DOHH2 (cell line): ENCODE data around the gene SYK.
A peak's percentile ranks its signal among the peaks of the same experiment; 100 is the strongest.

Experiments used
- H3F3A ChIP-seq: fragments of 200-600 bp; sonication (generic), shearing (Covaris generic); 2 replicates; pipeline ENCODE4 v1.6.0; 2016; ENCODE audit warnings: antibody characterized with exemption, mild to moderate bottlenecking; ENCODE audit not compliant: control insufficient read depth, insufficient read depth
- H3K27ac ChIP-seq: fragments of 200-600 bp; sonication (generic); 2 replicates; pipeline ENCODE4 v1.5.1; 2014; ENCODE audit warnings: low read depth, mild to moderate bottlenecking, low read length, moderate library complexity
- H3K27me3 ChIP-seq: fragments of 200-600 bp; sonication (generic); 2 replicates; pipeline ENCODE4 v1.6.1; 2014; ENCODE audit warnings: mild to moderate bottlenecking, low read length, mixed read lengths; ENCODE audit not compliant: control insufficient read depth
- H3K36me3 ChIP-seq: fragments of 200-600 bp; sonication (generic); 2 replicates; pipeline ENCODE4 v1.6.1; 2014; ENCODE audit warnings: mild to moderate bottlenecking, low read length, moderate library complexity, mixed read lengths; ENCODE audit not compliant: control insufficient read depth
- H3K4me1 ChIP-seq: fragments of 200-600 bp; sonication (generic); 2 replicates; pipeline ENCODE4 v1.6.1; 2014; ENCODE audit warnings: mild to moderate bottlenecking, low read length, mixed read lengths; ENCODE audit not compliant: control insufficient read depth
- H3K4me2 ChIP-seq: fragments of 200-600 bp; sonication (generic); 2 replicates; pipeline ENCODE4 v1.6.0; 2014; ENCODE audit warnings: mild to moderate bottlenecking, low read length, moderate library complexity
- H3K4me3 ChIP-seq: fragments of 200-600 bp; sonication (generic); 2 replicates; pipeline ENCODE4 v1.5.1; 2014; ENCODE audit warnings: mild to moderate bottlenecking, low read length, mixed read lengths
- H3K79me2 ChIP-seq: fragments of 200-600 bp; sonication (generic); 2 replicates; pipeline ENCODE4 v1.6.1; 2014; ENCODE audit warnings: mild to moderate bottlenecking, low read length, mixed read lengths; ENCODE audit not compliant: control insufficient read depth
- H3K9me2 ChIP-seq: fragments of 200-600 bp; sonication (generic); replicated peaks from 2 replicates; pipeline ENCODE4 v1.6.1; 2014; ENCODE audit warnings: mild to moderate bottlenecking, low read length, mixed read lengths; ENCODE audit not compliant: control insufficient read depth
- H3K9me3 ChIP-seq: fragments of 200-600 bp; sonication (generic); 2 replicates; pipeline ENCODE4 v1.6.1; 2014; ENCODE audit warnings: antibody characterized with exemption, low read length, mixed read lengths; ENCODE audit not compliant: control insufficient read depth, insufficient read depth
- H4K20me1 ChIP-seq: fragments of 200-600 bp; sonication (generic); 2 replicates; pipeline ENCODE4 v1.6.0; 2014; ENCODE audit warnings: low read depth, mild to moderate bottlenecking, antibody characterized with exemption, low read length, moderate library complexity; ENCODE audit not compliant: control insufficient read depth, insufficient read depth
- CTCF ChIP-seq: fragments of 200-600 bp; sonication (generic); IDR thresholded peaks from one replicate; pipeline ENCODE4 v1.5.1; 2014; ENCODE audit warnings: antibody characterized with exemption, mild to moderate bottlenecking, low read depth, low read length; ENCODE audit not compliant: poor library complexity, severe bottlenecking
- EZH2phosphoT487 ChIP-seq: fragments of 200-600 bp; sonication (generic); IDR thresholded peaks from 2 replicates; pipeline ENCODE4 v1.6.1; 2017; ENCODE audit warnings: borderline replicate concordance, mild to moderate bottlenecking, antibody characterized with exemption, low read length, moderate library complexity, mixed read lengths

The SYK gene

GRCh38 chr9:90772386-90772785, 29.2 kb upstream of the SYK start:
- Histone ChIP-seq H3K4me2 (no peak overlapping the region), H3K36me3 (no peaks in the 10 kb centered on the region), H3K4me1 (peaks cover 44% of the 10 kb centered on the region), H4K20me1 (no peaks in the 10 kb centered on the region), H3K79me2 (no peaks in the 10 kb centered on the region), H3K27me3 (no peaks in the 10 kb centered on the region), H3K27ac (no peak overlapping the region), H3K4me3 (no peak overlapping the region), H3K9me2 (no peaks in the 10 kb centered on the region), H3F3A (peaks cover 7% of the 10 kb centered on the region; the same call in 1 of the 2 replicates), H3K9me3 (peaks cover 26% of the 10 kb centered on the region)
- no peak for TF ChIP-seq CTCF
- no peak for TF ChIP-seq EZH2phosphoT487

- TF ChIP-seq EZH2phosphoT487 (no peak), CTCF (peak; percentile 68)
- Histone ChIP-seq H3K79me2 (no peaks in the 10 kb centered on the region), H3K27ac (peak overlapping the region; percentile 38), H3K36me3 (no peaks in the 10 kb centered on the region), H3K4me1 (peaks cover 44% of the 10 kb centered on the region), H3K9me2 (no peaks in the 10 kb centered on the region), H3F3A (peaks cover 7% of the 10 kb centered on the region; the same call in 1 of the 2 replicates), H3K27me3 (no peaks in the 10 kb centered on the region), H4K20me1 (no peaks in the 10 kb centered on the region), H3K4me3 (peak overlapping the region; percentile 47), H3K9me3 (peaks cover 14% of the 10 kb centered on the region), H3K4me2 (peak overlapping the region; percentile 43)
Observed at GRCh38 chr9:90773617-90774016, 28.0 kb upstream of the SYK start.

- H4K20me1 ChIP-seq = no peaks in the 10 kb centered on the region
- TF ChIP-seq CTCF (no peak), EZH2phosphoT487 (no peak)
- peak overlapping the region; percentile 43 for H3K4me2 ChIP-seq
- no peaks in the 10 kb centered on the region for H3K27me3 ChIP-seq
- H3K4me3 ChIP-seq = peak overlapping the region; percentile 47
- peaks cover 9% of the 10 kb centered on the region; the same call in 1 of the 2 replicates for H3K9me3 ChIP-seq
- no peaks in the 10 kb centered on the region for H3K9me2 ChIP-seq
- peak overlapping the region; percentile 38 for H3K27ac ChIP-seq
- H3K4me1 ChIP-seq = peaks cover 44% of the 10 kb centered on the region
- peaks cover 7% of the 10 kb centered on the region; the same call in 1 of the 2 replicates for H3F3A ChIP-seq
- no peaks in the 10 kb centered on the region for H3K36me3 ChIP-seq
- H3K79me2 ChIP-seq = no peaks in the 10 kb centered on the region
Observed at GRCh38 chr9:90774071-90774470, 27.5 kb upstream of the SYK start.
